Urothelium cell line (cell line): ENCODE data around the gene CYP26A1.
"Not testable (repeated sequence)": the region's sequence is repeated elsewhere in the genome, so short reads cannot be mapped to it uniquely, and the experiment has no call there.

Source experiments
- DNase-seq: peaks from one replicate; pipeline ENCODE4 v3.0.0; 2011; ENCODE audit warnings: low spot score, mixed read lengths
- FAIRE-seq: peaks from 2 replicates; lab custom pipeline; 2011; peaks lifted over from hg19 to GRCh38; lab: Jason Lieb, UNC

The CYP26A1 gene

DNA sequence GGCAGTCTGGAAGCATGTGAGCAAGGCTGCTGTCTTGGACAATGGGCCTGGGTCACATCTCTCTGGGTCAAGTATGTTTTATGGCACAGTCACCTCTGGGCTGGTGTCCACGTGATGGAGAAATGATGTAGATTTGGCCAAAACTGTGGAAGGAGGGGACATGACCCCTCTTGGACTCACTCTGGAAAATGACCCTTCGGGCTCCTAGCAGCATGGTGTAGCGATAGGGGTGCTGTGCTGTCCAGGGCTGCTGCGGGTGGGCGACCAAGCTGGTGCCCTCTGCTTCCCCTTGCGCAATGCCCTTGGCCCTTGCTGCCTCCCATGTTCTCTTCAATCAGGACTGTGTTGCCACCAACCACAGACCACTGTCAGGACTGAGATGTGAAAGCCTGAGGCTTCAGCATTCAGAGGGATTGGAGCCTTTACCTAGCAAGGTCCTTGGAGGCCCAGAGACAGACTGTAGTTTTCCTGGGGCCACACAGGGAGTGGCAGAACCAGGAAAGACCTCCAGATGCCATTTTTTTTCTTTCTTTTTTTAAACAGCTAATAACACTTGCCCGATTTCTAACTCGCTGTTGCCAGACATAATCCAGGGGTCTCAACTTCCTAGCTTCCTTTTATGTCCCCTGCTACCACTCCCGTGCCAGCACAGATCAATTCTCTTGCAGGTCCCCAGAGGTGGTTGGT is 6.1 kb downstream of the CYP26A1 start:
- no peak for FAIRE-seq

DNA sequence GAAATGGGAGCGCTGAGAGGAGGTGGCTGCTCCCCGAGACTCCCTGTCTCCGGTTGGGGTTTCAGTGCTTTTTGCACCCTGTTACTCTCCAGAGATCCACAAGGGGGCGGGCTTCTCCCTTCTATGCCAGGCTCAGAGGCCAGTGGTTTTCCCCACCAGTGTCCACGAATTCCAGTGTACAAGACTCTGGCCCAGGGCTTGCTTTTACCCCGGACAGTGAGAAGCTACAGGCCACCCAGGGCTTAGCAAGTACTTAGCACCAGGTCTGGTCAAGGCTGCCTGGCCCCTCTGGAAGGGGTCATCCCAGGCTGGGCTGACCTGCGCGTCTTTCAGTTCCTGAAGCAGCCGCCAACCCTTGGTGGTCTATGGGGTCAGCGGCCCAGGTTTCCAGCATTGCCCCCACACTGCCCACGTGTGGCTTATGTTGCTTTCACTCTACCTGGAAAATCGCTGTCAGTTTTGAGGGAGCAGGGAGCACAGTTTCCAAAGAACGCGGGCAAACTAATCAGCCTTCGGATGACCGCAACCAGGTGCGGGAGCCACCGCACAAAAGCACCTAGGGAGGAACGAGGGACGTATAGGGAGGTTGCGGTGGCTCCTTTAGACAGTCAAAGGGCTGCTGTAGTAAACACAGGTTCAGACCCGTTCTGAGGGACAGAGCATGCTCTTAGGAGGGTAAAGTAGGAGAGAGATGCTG is 6.8 kb downstream of the CYP26A1 start:
- peak; percentile 73 for DNase-seq
- FAIRE-seq, result no peak

More for the DNA sequence above, 6.1 kb downstream of the CYP26A1 start:
- no peak for DNase-seq

DNA sequence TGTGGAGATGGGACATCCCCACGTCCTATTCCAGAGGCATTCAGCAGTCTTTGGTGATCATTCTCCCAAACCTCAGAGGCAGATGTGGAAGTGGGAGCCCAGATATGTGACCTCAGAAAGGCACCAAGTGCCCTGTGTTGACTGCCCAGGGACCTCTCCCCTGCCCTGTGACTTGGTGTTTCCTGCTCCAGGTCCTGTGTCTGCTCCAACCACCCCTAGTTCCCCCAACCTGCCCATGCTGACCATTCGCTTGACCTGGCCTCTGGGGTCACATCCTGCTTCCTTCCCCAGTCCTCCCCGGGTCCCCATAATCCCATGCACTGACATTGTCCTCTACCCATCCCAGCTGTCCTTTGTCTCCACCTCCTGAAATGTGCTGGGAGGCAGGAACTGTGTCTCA is 7.6 kb downstream of the CYP26A1 start:
- FAIRE-seq (no peak), DNase-seq (no peak)

DNA sequence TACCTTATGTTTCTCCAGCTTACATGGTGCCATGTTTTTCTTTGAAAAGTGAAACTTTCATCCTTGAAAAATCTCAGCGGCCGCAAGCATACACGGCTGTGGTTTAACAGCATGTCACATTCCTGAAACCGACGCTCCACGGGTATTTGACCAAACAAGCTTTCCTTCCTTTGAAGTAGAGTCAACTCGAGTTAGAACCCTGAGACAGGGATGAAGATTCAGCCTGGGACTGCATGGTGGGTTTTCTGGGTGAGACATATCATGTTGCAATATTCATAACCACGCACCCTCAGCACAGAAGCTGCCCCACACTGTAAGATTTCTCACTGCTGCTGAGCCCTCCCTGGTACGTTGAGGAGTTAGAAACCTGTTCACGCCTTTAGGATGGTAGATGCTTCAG is 8.1 kb downstream of the CYP26A1 start:
- FAIRE-seq, result no peak
- DNase-seq, result peak; percentile 52

DNA sequence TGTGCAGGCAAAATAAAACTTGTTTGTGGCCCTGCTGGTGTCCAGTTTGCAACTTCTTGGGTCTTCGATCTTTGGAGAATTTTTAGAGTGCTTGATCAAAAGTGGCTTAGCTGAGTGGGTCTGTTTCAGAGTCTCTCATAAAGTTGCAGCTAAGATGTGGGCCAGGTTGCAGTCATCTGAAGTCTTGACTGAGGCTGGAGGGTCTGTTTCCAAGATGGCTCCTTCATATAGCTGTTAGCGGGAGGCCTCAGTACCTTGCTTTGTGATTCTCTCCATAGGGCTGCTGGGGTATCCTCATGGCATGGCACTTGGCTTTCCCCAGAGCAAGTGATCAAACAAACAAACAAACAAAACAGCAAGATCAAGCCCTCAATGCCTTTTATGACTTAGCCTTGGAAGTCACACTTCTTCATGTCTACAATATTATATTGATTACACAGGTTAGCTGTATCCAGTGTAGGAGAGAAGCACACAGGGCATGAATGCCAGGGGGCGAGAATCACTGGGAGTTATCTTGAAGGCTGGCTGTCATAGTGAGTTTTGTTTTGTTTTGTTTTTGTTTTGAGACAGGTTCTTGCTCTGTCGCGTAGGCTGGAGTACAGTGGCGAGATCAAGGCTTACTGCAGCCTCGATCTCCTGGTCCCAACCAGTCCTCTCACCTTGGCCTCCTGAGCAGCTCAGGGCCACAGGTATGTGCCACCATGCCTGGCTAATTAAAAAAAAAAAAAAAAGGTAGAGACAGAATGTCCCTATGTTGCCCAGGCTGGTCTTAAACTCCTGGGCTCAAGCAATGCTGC is 10.2 kb downstream of the CYP26A1 start:
- no peak for DNase-seq
- no peak for FAIRE-seq

DNA sequence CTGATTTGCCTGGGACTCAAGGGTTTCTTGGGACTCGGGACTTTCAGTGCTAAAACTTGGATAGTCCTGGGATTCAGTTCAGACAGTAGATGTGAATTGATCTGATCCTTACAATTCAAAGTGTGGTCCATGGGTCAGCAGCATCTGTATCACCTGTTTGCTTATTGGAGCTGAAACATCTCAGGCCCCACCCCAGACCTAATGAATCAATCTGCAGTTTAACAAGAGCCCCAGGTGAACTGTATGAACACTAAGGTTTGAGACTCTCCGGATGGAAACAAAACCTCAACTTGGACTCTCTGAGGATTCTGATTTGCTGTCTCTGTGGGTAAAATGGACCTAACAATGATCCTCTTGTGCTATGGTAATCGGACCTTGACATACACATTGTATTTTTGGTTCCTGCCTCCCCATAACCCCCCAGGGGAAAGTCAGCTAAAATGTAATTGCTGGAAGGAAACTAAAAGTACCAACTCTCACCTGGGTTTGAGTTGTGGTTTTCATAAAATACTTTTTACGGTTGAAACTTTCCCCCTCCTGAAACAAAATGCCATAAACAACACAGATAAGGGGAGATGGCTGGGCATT is 11.7 kb downstream of the CYP26A1 start:
- no peak for FAIRE-seq

DNA sequence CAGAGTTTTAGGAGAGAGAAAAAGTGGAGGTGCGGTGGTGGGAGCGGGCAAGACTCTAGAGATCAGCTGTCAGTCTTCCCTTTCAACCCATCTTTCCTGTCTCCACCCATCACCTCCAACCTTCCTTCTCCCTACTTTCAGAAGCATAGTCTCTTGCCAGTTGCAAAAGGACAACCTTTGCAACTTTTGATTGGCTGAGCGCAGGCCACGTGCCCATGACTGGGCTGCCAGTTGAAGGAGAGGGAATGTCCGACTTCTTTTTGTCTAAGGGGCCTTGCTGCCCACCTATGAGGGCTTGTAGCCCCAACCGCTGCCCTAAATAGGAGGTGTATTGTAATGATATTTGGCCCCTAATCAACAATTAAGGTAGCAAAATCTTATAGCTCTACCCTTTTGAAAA is 12.6 kb downstream of the CYP26A1 start:
- FAIRE-seq (no peak), DNase-seq (no peak)

More for the DNA sequence above, 11.7 kb downstream of the CYP26A1 start:
- DNase-seq, result no peak

DNA sequence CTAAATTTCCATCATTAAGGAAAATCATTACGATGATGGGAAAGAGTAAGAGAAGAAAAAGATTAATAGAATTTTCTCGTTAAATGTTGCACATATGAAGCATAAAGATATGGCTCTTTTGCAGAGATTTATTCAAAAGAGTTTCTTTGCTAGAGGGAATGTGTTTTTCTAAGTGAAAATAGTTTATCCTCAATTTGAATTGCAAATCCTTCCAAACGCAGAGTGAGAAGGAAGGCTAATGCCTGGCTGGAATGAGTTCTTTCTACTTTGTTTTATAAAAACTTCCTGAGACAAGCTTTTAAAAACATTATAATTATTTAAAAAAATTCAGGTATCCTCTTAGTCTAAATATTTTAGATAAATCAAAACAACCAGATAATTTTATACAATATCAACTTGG is 14.2 kb downstream of the CYP26A1 start:
- no peak for DNase-seq
- FAIRE-seq, result no peak

DNA sequence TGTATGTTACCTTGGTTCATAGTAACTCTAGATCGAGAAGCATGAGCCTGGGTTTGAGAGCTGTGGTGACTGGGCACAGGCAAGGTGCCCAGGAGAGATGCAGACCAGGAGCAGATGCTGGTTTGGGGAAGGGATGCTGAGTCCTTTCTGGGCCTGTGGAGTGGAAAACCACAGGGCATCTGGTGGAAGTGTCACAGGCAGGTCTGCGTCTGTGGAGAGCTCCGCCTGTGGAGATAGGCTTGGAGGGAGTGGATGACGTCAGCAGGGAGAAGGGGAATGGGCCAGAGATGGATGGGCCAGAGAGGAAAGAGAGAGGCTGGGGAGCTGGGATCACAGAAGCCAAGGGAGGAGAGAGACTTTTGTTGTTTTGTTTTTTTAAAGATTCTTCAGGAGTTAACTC is 14.8 kb downstream of the CYP26A1 start:
- FAIRE-seq (no peak), DNase-seq (no peak)

DNA sequence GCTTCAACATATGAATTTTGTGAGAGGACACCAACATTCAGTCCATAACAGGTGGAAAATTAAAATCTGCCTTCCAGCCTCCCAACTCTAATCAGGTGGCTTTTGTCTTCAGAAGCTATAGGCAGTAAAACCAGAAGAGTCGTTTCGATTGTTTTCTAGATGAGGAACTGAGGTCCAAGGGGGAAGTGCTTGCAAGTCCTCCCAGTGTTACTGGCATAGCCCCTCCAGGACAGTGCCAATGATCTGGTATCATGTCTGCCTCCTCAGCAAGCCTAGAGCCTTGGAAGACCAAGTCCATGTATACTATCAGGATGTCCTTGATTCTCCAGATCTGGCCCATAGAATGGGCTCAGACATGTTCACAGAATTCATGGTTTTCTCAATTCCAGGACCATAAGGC is 16.9 kb downstream of the CYP26A1 start:
- no peak for DNase-seq
- no peak for FAIRE-seq

DNA sequence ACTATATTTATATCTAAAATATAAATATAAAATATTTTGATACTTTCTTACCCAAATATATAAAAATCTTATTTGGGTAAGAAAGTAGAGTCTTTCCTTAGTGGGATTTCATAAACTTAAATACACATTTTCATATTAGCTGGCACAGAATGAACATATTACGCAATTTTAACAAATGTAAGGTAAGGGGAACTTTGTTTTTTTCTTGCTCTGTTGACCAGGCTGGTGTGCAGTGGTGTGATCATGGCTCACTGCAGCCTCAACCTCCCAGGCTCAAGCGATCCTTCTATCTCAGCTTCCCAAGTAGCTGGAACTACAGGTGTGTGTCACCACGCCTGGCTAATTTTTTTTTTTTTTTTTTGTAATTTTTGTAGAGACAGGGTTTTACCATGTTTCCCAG is 18.3 kb downstream of the CYP26A1 start:
- DNase-seq (no peak), FAIRE-seq (no peak)

DNA sequence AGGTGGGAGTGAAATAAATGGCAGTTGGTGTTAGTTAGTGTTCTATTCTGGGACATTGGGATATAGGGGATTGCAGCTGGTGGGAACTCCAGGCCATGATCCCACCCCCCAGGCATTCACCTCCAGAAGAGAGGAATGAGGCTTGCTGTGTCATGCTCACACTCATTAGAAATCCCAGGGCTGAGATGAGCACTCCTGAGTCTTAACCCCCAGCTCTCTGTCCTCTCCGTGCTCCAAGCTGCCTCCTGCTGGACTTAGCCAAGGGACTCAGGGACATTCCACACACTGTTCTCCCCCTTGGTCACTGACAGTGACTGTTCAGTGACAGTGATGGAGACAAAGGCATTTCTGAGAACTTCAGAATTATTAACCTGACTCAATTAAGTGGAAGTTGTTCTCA is 21.5 kb downstream of the CYP26A1 start:
- no peak for DNase-seq
- FAIRE-seq, result no peak

DNA sequence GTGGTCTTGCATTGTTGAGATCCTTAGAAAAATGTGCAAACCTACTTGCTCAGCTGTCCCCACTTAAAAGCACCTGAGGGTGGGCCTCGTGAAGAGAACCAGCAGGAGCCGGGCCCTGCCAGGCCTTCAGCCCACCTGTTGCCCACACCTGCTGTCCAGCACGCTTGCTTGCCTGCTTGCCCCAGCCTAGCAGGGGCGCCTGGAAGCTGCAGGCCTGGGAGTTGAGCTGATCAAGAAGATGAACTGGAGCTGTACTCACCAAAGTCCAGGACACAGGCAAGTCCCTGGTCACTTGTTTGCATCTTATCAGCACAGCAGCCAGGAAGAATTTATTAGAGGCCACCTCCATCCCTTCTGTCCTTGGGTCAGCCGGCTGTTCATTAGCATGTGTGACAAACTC is 23.2 kb downstream of the CYP26A1 start:
- no peak for DNase-seq
- FAIRE-seq, result no peak

DNA sequence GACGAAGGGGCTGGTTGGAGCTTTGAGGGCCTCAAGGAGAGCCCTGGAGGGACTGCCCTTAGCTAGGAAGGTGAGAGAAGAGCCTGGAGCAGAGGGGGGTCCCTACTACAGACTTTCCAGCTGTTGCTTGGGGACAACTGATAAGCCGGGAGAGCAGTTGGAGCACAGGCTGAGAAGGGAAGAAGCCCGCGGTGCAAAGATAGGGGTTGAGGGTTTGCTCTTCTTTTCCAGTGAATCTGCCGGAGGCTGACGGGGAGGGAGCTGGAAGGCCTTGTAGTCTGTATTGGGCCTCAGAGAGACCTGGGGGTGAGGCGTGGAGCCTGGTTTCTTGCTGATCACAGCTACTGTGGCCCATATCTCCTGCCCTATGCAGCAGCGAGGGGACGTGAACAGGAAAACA is 23.7 kb downstream of the CYP26A1 start:
- no peak for DNase-seq
- FAIRE-seq, result no peak

DNA sequence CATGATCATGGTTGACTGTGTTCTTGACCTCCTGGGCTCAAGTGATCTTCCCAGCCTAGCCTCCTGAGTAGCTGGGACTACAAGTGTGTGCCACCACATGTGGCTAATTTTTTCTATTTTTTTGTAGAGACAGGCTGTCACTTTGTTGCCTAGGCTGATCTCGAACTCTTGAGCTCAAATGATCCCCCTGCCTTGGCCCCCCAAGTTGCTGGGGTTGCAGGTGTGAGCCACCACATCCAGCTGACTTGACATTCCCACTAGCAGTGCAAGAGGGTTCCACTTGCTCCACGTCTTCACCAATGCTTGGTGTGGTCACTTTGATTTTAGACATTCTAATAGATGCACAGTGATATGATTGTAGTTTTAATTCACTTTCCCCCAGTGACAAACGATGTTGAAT is 25.1 kb downstream of the CYP26A1 start:
- no peak for FAIRE-seq
- DNase-seq, result no peak

DNA sequence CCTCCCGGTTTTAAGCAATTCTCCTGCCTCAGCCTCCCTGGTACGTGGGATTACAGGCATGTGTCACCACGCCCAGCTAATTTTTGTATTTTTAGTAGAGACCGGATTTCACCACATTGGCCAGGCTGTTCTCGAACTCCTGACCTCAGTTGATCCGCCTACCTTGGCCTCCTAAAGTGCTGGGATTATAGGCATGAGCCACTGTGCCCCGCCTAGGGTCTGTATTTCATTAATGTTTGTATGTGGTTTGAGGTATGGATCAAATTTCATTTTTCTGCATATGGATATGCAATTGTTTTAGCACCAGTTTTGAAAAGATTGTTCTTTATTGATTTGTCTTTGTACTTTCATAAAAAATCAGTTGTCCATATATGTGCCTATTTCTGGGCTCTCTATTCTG is 26.0 kb downstream of the CYP26A1 start:
- no peak for DNase-seq
- FAIRE-seq, result no peak

DNA sequence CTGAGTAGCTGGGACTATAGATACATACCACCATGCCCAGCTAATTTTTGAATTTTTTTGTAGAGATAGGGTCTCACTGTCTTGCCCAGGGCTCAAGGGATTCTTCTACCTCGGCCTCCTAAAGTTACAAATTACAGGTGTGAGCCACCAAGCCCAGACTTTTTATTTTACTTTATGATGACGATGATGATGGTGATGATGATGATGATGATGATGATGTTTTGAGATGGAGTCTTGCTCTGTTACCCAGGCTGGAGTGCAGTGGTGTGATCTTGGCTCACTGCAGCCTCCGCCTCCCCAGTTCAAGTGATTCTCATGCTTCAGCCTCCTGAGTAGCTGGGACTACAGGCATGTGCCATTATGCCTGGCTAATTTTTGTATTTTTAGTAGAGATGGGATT is 27.5 kb downstream of the CYP26A1 start:
- FAIRE-seq, result not testable (repeated sequence)

DNA sequence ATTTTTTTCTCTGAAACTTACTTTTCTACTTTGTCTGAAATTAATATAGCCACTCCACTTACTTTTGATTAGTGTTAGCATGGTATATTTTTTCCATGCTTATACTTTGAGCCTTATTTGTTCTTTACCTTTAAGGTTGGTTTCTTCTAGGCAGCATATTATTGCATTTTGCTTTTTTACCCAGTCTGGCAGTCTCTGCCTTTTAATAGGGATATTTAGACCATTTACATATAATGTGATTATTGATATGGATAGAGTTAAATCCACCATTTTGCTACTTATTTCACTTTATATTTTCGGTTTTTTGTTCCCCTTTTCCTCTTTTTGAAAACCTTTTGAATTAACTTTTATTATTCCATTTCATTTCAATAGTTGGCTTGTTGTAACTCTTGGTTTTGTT is 30.3 kb downstream of the CYP26A1 start:
- no peak for DNase-seq
- no peak for FAIRE-seq

More for the DNA sequence above, 27.5 kb downstream of the CYP26A1 start:
- not testable (repeated sequence) for DNase-seq

DNA sequence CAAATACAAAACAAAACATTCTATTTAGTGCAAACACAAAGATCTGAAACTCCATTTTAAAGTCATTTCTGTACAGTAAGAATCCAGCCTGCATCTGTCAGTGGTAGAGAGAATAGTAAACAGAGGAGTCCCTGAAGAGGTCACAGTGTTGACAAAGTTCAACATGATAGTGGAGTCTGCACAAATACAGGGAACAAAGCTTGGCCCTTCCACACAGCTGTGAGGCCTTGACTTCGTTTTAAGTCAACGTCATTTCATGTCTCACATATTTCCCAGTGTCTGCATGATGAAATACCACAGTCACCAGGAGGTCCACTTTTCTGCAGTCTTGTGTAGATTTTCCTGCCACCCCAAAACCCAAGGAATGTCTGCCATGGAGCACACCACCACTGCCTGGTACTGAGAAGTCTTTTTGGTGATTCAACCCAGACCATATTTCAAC is 33.0 kb downstream of the CYP26A1 start:
- FAIRE-seq (no peak), DNase-seq (no peak)

DNA sequence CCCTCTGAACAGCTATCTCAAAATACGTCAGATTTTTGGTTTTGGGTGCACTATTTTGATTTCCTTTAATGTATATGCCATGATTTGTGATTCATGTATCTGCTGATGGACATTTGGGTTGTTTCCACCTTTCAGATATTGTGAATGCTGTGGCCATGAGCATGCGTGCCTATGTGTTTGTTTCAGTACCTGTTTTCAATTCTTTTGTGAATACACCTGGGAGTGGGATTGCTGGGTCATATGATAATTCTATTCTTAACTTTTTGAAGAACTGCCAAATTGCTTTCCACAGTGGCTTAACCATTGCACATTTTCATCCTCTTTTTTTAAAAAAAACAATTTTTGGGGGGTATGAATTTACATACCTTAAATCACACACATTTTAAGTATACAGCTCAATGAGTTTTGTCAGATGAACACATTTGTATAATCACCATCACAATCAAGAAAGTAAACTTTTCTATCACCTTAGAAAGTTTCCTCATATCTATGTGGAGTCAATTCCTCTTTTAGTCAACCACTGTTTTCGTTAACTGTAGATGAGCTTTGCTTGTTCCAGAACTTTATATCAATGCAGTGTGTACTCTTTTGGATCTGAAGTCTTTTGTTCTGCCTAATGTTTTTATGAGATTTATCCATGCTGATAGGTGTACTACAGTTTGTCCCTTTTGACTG is 36.9 kb downstream of the CYP26A1 start:
- DNase-seq, result no peak

DNA sequence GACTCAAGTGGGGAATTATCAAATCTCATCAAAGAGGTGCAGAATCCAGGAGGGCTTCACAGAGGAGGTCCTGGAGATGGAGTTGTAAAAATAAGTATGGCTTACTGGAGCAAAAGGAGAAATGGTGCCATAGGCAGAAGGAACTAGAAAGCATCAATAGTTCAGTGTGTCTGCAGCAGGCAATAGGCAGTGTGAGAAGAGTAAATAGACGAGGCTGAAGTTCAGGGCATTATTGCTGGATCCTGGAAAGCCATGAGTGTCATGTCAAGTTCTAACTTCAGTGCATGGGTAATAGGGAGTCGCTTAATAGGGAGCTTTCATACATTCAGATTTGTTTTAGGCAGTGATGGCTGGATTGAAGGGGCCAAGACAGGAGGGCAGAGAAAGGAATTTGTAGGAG is 39.3 kb downstream of the CYP26A1 start:
- FAIRE-seq (no peak), DNase-seq (no peak)

More for the DNA sequence above, 36.9 kb downstream of the CYP26A1 start:
- no peak for FAIRE-seq
